Vagina (tissue), 2 donors: ENCODE results near the gene FAM200B.
"Not testable (repeated sequence)": the region's sequence is repeated elsewhere in the genome, so short reads cannot be mapped to it uniquely, and the experiment has no call there.

Experiments
- POLR2A ChIP-seq, 2 donors: fragments of 450-650 bp; IDR thresholded peaks; one replicate each; pipeline ENCODE4 v1.6.1; 2017; ENCODE audit warnings: antibody characterized with exemption in 2 of 2, mild to moderate bottlenecking in 2 of 2, moderate library complexity in 2 of 2
- TF ChIP-seq, protein P1 (sequence below), 3 experiments: fragments of 450-650 bp in 2 of 3; fragments of 200-600 bp in 1 of 3; sonication (generic) in 1 of 3; IDR thresholded peaks; one replicate each; pipeline ENCODE4 v1.5.1; 2017 to 2019; ENCODE audit warnings: antibody characterized with exemption in 3 of 3, mild to moderate bottlenecking in 2 of 3, moderate library complexity in 2 of 3

DNA sequence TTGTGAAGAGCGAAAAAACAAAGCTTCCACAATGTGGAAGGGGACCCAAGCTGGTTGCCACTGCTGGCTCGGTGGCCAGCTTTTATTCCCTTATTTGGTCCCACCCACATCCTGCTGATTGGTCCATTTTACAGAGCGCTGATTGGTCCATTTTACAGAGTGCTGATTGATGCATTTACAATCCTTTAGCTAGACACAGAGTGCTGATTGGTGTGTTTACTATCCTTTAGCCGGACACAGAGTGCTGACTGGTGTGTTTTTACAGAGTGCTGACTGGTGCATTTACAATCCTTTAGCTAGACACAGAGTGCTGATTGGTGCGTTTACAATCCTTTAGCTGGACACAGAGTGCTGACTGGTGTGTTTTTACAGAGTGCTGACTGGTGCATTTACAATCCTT is 51.4 kb downstream of the FAM200B start:
- TF ChIP-seq, protein P1, sequence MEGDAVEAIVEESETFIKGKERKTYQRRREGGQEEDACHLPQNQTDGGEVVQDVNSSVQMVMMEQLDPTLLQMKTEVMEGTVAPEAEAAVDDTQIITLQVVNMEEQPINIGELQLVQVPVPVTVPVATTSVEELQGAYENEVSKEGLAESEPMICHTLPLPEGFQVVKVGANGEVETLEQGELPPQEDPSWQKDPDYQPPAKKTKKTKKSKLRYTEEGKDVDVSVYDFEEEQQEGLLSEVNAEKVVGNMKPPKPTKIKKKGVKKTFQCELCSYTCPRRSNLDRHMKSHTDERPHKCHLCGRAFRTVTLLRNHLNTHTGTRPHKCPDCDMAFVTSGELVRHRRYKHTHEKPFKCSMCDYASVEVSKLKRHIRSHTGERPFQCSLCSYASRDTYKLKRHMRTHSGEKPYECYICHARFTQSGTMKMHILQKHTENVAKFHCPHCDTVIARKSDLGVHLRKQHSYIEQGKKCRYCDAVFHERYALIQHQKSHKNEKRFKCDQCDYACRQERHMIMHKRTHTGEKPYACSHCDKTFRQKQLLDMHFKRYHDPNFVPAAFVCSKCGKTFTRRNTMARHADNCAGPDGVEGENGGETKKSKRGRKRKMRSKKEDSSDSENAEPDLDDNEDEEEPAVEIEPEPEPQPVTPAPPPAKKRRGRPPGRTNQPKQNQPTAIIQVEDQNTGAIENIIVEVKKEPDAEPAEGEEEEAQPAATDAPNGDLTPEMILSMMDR (IDR thresholded peaks at IDR 0.05), result not testable (repeated sequence)
- TF ChIP-seq POLR2A (IDR thresholded peaks at IDR 0.05), result not testable (repeated sequence)
